BLaER1 treated with 17β-estradiol and CSF1 and Interleukin-3, amounts not matched to agents 10 nM and 100 nM (cell line): Measurements from ENCODE around the gene PDPK1.

ENCODE experiments used
- H3K27ac ChIP-seq, 11 experiments: shearing (Covaris generic); formaldehyde crosslinking; 2 replicates each; pipeline ENCODE4 v1.8.1; 2022
- H3K27me3 ChIP-seq, 11 experiments: shearing (Covaris generic); formaldehyde crosslinking; 2 replicates each; pipeline ENCODE4 v1.8.1; 2022
- H3K36me3 ChIP-seq, 11 experiments: shearing (Covaris generic); formaldehyde crosslinking; 2 replicates each; pipeline ENCODE4 v1.8.1; 2022
- H3K4me1 ChIP-seq, 10 experiments: shearing (Covaris generic); formaldehyde crosslinking; 2 replicates each; pipeline ENCODE4 v1.8.1; 2022
- H3K4me2 ChIP-seq, 11 experiments: shearing (Covaris generic); formaldehyde crosslinking; 2 replicates each; pipeline ENCODE4 v1.8.1; 2022
- H3K4me3 ChIP-seq, 10 experiments: shearing (Covaris generic); formaldehyde crosslinking; 2 replicates each; pipeline ENCODE4 v1.8.1; 2022
- H3K9ac ChIP-seq, 11 experiments: shearing (Covaris generic); formaldehyde crosslinking; 2 replicates each; pipeline ENCODE4 v1.8.1; 2022
- H3K9me3 ChIP-seq, 11 experiments: shearing (Covaris generic); formaldehyde crosslinking; replicated peaks in 1 of 11; 2 replicates each; pipeline ENCODE4 v1.8.1; 2022
- H4K20me1 ChIP-seq, 11 experiments: shearing (Covaris generic); formaldehyde crosslinking; 2 replicates each; pipeline ENCODE4 v1.8.1; 2022
- Cebpa-rat ChIP-seq, 11 experiments: shearing (Covaris generic); IDR thresholded peaks; 2 replicates each; pipeline ENCODE4 v1.8.1; 2022

Gene PDPK1

GRCh38 chr16:2511996-2512734, 25.7 kb upstream of the PDPK1 start:
- H3K4me3 ChIP-seq, result no peak overlapping the region
- no peak for TF ChIP-seq Cebpa-rat (IDR thresholded peaks at IDR 0.05)
- peaks cover 28 to 67% (median 40%) of the 10 kb centered on the region in 11 experiments for H4K20me1 ChIP-seq
- no peaks in the 10 kb centered on the region for H3K9me3 ChIP-seq
- peaks cover 0 to 18% (median 5%) of the 10 kb centered on the region in 11 experiments; a peak in 6 of 22 replicates for H3K36me3 ChIP-seq
- H3K9ac ChIP-seq, result peak overlapping the region in 3 of 11 experiments; percentile 95 to 97 (median 97); a peak in 5 of 22 replicates
- peak overlapping the region in 10 of 11 experiments; percentile 85 to 100 (median 94); a peak in 15 of 22 replicates for H3K4me2 ChIP-seq
- H3K27me3 ChIP-seq, result no peaks in the 10 kb centered on the region
- peaks cover 60 to 82% (median 77%) of the 10 kb centered on the region in 10 experiments for H3K4me1 ChIP-seq
- peak overlapping the region in 2 of 11 experiments; percentile 98 to 99; a peak in 1 of 22 replicates for H3K27ac ChIP-seq

GRCh38 chr16:2512735-2513404, 25.0 kb upstream of the PDPK1 start:
- H3K27ac ChIP-seq, result peak overlapping the region in 10 of 11 experiments; percentile 92 to 99 (median 98); a peak in 20 of 22 replicates
- H3K4me1 ChIP-seq, result peaks cover 60 to 82% (median 75%) of the 10 kb centered on the region in 10 experiments
- H3K9me3 ChIP-seq, result no peaks in the 10 kb centered on the region
- H3K4me3 ChIP-seq, result peak overlapping the region; percentile 84 to 99 (median 92)
- peaks cover 35 to 67% (median 41%) of the 10 kb centered on the region in 11 experiments for H4K20me1 ChIP-seq
- no peak for TF ChIP-seq Cebpa-rat (IDR thresholded peaks at IDR 0.05)
- peaks cover 0 to 19% (median 5%) of the 10 kb centered on the region in 11 experiments; a peak in 8 of 22 replicates for H3K36me3 ChIP-seq
- H3K27me3 ChIP-seq, result no peaks in the 10 kb centered on the region
- H3K9ac ChIP-seq, result peak overlapping the region; percentile 92 to 100 (median 97); a peak in 18 of 22 replicates
- peak overlapping the region; percentile 85 to 100 (median 96) for H3K4me2 ChIP-seq

DNA sequence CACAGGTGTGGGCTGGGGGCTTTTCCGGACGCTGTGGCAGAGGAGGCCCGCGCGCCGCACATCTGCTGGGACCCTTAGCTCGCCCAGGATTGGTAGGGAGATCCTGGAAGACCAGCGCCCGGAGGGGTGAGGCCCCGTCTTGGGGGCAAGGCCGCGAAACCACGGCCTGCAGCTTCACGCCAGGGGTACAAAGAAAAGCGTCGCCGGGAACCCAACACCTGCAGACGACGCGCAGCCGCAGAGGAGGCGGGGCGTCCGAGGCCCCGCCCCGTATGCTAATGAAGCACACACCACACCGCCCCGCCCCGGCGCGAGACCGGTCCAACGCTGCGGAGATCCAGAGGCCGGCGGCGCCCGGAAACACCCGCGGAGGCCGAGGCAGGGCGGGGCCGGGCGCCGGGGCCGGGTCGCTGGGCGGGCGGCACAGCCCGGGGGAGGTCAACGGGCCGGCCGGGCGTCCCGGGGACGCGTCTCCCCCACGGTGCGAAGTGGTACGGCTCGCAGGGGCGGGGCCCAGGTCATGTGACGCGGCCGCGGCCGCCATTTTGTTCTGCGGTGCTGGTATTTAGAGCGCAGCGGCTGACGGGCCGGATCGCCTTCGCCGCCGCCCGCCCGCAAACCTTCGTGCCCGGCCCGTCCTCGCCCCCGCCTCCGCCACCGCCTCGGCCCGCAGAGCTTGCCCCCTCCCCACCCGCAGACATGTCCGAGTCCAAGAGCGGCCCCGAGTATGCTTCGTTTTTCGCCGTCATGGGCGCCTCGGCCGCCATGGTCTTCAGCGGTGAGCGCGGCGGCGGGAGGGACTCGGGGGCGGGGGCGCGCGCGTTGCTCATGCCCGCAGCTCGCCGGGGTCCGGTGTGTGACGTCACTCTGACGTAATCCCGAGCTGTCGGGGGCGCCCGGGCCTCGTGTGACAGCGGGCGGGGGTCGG, 24.2 kb upstream of the PDPK1 start, which contains the start of gene ATP6V0C:
ATP6V0C (plus strand) TSS at position 548 of the 928 bp plus-strand sequence; CDS start at position 700, 152 bp downstream.
- Histone ChIP-seq H4K20me1 (peaks cover 43 to 70% (median 48%) of the 10 kb centered on the region in 11 experiments), H3K4me3 (peak within 1 kb of the TSS; percentile 84 to 99 (median 92)), H3K27me3 (no peaks in the 10 kb centered on the region), H3K36me3 (peaks cover 0 to 25% (median 9%) of the 10 kb centered on the region in 11 experiments; a peak in 13 of 22 replicates), H3K9ac (peak within 1 kb of the TSS; percentile 92 to 100 (median 97)), H3K4me1 (peaks cover 68 to 83% (median 78%) of the 10 kb centered on the region in 10 experiments), H3K4me2 (peak within 1 kb of the TSS; percentile 85 to 100 (median 98)), H3K27ac (peak within 1 kb of the TSS; percentile 92 to 99 (median 98)), H3K9me3 (no peaks in the 10 kb centered on the region)
- TF ChIP-seq Cebpa-rat (IDR thresholded peaks at IDR 0.05), result no peak

GRCh38 chr16:2514333-2515179, 23.3 kb upstream of the PDPK1 start:
- Histone ChIP-seq H3K27ac (peak overlapping the region; percentile 92 to 99 (median 98)), H3K4me2 (peak overlapping the region; percentile 85 to 100 (median 98)), H3K36me3 (peaks cover 6 to 34% (median 18%) of the 10 kb centered on the region in 11 experiments; a peak in 19 of 22 replicates), H4K20me1 (peaks cover 52 to 73% (median 52%) of the 10 kb centered on the region in 11 experiments), H3K4me3 (peak overlapping the region; percentile 84 to 99 (median 92)), H3K27me3 (no peaks in the 10 kb centered on the region), H3K4me1 (peaks cover 72 to 84% (median 79%) of the 10 kb centered on the region in 10 experiments), H3K9ac (peak overlapping the region; percentile 92 to 100 (median 97)), H3K9me3 (no peaks in the 10 kb centered on the region)
- TF ChIP-seq Cebpa-rat (IDR thresholded peaks at IDR 0.05), result no peak

GRCh38 chr16:2515180-2515851, 22.5 kb upstream of the PDPK1 start:
- Histone ChIP-seq H3K9me3 (no peaks in the 10 kb centered on the region), H3K4me2 (peak overlapping the region; percentile 85 to 100 (median 98)), H4K20me1 (peaks cover 52 to 69% (median 54%) of the 10 kb centered on the region in 11 experiments), H3K27ac (peak overlapping the region; percentile 92 to 99 (median 98)), H3K9ac (peak overlapping the region; percentile 92 to 100 (median 97)), H3K4me3 (peak overlapping the region; percentile 84 to 99 (median 92)), H3K27me3 (no peaks in the 10 kb centered on the region), H3K4me1 (peaks cover 66 to 78% (median 74%) of the 10 kb centered on the region in 10 experiments), H3K36me3 (peaks cover 7 to 35% (median 19%) of the 10 kb centered on the region in 11 experiments; a peak in 19 of 22 replicates)
- no peak for TF ChIP-seq Cebpa-rat (IDR thresholded peaks at IDR 0.05)

GRCh38 chr16:2516391-2517240, 21.2 kb upstream of the PDPK1 start:
- Histone ChIP-seq H3K27me3 (no peaks in the 10 kb centered on the region), H3K4me1 (peaks cover 66 to 78% (median 72%) of the 10 kb centered on the region in 10 experiments), H3K27ac (peak overlapping the region in 10 of 11 experiments; percentile 14 to 99 (median 98); a peak in 18 of 22 replicates), H3K4me3 (peak overlapping the region in 8 of 10 experiments; percentile 21 to 99 (median 92); a peak in 13 of 20 replicates), H4K20me1 (peaks cover 60 to 79% (median 63%) of the 10 kb centered on the region in 11 experiments), H3K9me3 (no peaks in the 10 kb centered on the region), H3K9ac (peak overlapping the region; percentile 54 to 100 (median 97); a peak in 21 of 22 replicates), H3K4me2 (peak overlapping the region; percentile 85 to 100 (median 98)), H3K36me3 (peaks cover 7 to 35% (median 20%) of the 10 kb centered on the region in 11 experiments; a peak in 19 of 22 replicates)
- TF ChIP-seq Cebpa-rat (IDR thresholded peaks at IDR 0.05), result no peak
